GM19238 (cell line): Measurements from ENCODE around the gene ADAMTS17.
"Not testable (repeated sequence)": the region's sequence is repeated elsewhere in the genome, so short reads cannot be mapped to it uniquely, and the experiment has no call there.

ENCODE experiments used
- DNase-seq: peaks from one replicate; pipeline ENCODE4 v3.0.0; 2011; ENCODE audit warnings: low spot score; ENCODE audit not compliant: insufficient read length

The ADAMTS17 gene

GRCh38 chr15:100093211-100094126, 248.3 kb downstream of the ADAMTS17 start:
- DNase-seq = no peak

DNA sequence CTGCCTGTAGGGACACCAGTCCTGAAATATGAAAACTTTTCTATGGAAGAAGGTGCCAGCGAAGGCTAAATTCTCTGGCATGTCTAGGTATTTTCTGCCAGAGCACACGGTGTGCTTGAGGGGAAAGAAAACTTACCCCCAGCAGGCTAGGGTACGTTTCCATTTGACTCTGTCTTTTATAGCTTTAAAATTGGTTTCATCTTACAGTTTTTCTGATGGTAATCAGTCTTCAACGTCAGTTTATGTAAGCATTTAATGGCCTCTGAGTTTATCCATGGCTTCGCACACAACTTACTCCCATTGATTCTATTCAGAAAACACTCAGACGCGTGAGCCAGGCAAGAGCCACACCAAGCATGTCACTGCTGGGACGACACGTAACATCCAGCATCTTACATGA, 249.7 kb downstream of the ADAMTS17 start:
- no peak for DNase-seq

GRCh38 chr15:100090411-100090810, 251.4 kb downstream of the ADAMTS17 start:
- DNase-seq = no peak

GRCh38 chr15:100084042-100084821, 257.5 kb downstream of the ADAMTS17 start:
- not testable (repeated sequence) for DNase-seq

DNA sequence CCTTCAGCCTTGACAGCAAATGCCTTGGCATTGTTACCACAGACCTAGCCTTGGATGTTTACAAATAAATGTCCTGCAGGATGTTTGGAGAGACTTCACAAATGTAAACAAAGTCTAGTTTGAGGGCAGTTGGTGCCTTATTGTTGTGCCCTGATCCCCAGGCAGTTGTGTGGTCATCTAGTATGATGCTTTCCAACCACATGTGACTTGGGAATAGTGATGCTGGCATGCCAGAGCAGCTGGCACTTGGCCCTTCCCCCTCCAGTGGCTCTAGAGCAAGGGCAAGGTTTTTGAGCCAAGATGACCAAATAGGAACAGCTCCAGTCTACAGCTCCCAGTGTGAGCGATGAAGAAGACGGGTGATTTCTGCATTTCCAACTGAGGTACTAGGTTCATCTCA, 258.2 kb downstream of the ADAMTS17 start:
- no peak for DNase-seq

DNA sequence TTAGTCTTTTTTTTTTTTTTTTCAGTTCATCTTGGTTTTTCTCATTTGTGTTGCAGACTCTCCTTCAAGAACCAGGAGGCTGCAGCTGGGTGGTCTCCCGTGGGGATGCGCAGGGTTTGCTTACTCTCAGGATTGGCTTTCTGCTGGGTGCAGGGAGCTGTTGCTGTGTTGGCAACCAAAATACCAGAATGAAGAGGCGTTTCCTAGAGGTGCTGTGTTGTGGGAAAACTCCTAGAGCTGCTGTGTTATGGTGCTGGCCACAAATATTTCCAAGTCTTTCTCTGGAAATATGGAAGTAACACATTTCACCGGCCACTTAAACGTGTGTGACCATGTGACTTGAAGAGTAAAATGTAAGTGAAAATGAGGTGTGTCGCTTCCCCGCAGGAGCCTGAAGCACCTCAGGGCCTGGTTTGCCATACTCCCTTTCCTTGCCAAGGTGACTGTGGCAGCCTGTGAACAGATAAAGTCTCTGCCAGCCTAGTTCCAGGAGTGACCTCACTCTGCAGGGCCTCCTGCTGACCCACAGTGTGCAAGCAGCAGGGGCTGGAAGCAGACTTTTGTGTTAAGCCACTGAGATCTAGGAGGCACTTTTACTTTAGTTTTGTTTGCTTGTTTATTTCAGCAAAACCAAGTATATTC, 258.9 kb downstream of the ADAMTS17 start:
- no peak for DNase-seq

DNA sequence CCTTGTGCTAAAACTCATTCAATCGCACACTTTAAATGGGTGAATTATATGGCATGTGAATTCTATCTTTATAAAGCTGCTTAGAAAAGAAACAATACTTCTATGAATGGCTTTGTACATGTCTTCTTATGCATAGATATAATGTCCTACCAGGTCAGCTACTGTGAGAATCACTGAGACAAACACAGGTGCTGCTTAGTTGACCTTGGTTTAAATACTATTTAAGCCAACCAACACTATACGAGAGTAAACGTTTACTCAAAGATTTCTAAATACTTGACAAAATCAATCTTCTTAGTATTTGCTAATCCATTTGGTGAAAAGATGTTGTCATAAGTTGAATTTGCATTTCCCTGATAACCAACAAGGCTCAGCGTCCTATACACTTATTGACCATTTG, 260.3 kb downstream of the ADAMTS17 start:
- no peak for DNase-seq

DNA sequence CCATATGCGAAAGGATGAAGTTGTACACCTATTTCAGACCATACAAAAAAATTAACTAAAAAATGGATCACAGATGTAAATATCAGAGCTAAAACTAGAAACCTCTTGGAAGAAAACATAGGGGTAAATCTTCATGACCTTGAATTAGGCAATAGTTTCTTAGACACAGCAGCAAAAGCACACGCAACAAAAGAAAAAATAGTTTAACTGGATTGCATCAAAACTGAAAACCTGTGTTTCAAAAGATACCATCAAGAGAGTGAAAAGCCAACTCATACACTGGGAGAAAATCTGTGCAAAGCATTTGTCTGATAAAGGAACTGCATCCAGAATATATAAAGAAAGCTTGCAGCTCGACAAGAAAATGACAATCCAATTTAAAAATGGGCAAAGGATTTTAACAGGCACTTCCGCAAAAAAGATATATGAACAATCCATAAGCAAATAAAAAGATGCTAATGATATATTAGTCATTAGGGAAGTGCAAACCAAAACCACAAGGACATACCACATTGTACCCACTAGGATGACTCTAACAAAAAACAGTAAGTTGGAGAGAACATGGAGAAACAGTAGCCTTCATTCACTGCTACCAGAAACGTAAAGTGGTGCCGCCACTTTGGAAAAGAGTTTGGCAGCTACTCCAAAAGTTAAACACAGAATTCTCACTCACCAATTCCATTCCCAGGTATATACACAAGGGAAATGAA, 263.1 kb downstream of the ADAMTS17 start:
- no peak for DNase-seq

DNA sequence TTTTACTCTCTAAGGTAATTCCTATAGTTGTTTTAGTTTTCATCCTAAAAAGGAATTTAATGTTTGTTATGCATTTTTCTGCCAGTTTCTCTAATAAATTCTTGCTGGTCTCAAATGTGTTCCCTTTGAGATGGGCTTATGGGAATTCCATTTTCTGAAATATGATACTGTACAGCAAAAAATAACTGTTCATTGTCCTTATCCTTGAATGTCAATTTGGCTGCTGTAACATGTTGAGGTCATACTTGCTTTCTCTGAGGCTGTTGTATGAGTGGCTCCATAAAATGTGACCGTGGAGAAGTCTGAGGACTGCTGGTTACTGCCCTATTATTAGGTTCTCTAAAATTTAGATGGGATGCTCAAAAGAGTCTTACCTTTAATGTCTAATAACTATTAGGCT, 266.5 kb downstream of the ADAMTS17 start:
- DNase-seq = no peak

GRCh38 chr15:100073982-100074381, 267.8 kb downstream of the ADAMTS17 start:
- no peak for DNase-seq

DNA sequence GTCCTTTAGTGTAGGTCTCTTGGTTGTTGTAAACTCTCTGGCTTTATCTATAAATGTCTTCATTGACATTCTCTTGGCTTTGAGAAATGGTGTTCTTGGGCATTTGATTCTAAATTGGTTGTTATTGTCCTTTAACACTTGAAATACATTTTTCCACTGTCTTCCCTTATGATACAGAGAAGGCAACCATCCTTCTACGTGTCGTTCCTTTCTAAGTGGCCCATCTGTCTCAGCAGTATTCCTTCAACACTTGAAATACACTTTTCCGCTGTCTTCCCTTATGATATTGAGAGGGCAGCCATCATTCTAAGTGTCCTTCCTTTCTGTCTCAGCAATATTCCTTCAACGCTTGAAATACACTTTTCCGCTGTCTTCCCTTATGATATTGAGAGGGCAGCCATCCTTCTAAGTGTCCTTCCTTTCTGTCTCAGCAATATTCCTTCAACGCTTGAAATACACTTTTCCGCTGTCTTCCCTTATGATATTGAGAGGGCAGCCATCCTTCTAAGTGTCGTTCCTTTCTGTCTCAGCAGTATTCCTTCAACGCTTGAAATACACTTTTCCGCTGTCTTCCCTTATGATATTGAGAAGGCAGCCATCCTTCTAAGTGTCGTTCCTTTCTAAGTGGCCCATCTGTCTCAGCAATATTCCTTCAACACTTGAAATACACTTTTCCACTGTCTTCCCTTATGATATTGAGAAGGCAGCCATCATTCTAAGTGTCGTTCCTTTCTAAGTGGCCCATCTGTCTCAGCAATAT, 275.1 kb downstream of the ADAMTS17 start:
- not testable (repeated sequence) for DNase-seq

DNA sequence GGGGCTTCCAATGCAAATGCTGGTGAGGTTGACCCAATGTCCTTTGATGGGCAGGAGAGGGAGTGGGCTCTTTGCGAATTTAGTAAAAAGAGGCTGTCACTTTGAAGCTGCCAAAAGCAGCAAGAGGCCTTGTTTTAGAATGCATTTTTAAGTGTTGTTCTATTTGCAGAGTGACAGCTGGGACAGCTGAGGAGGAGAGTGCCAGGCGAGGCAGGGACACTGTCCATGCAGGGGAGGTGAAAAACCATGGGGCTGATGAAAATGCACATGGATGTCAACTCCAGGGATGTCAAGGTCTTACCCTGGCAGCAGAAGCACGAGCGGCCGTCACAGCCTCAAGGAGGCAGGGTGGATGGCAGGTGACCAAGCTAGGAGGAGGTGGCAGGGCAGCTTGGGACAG, 279.8 kb downstream of the ADAMTS17 start:
- DNase-seq = no peak

- no peak for DNase-seq
These were observed 281.4 kb downstream of the ADAMTS17 start for GRCh38 chr15:100060276-100060926.

- no peak for DNase-seq
These were observed 282.3 kb downstream of the ADAMTS17 start for GRCh38 chr15:100059521-100059920.

DNA sequence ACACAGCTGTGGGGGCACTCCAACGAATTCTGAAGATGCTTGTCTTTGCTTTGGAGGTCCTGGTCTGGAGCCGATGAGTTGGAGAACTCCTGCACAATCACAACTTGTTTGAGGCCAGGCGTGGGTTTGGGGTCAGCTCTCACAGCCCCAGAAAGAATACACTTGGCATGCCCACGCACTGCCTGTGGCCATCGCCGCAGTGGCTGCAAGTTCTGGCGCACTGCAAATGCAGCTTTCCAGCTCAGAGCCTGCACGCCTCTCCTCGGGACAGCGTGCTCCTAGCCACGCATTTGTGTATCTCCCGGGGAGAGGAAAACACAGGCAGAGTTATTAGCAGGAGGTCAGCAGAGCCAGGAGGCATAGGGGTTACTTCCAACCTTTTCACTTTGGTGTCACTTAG, 282.7 kb downstream of the ADAMTS17 start:
- DNase-seq = no peak

DNA sequence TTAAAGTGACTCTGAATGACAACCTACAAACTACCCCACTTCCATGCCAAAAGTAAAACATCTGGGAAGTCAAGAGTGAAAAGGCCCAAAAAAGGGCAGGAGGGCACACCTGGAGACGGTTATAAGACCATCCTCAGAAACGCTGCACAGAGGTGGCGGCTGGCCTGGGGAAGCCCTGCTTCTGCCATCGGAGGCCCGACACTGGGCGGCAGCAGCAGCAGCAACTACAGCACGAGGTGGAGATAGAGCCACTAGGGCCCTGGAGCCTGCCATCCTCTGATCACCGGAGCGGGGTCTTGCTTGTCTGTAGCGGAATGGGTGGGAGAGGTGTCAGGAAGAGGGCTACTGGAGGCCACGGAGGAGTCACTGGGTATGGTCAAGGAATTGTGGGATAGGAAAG, 283.3 kb downstream of the ADAMTS17 start:
- DNase-seq = no peak

GRCh38 chr15:100057281-100057680, 284.5 kb downstream of the ADAMTS17 start:
- DNase-seq = no peak

DNA sequence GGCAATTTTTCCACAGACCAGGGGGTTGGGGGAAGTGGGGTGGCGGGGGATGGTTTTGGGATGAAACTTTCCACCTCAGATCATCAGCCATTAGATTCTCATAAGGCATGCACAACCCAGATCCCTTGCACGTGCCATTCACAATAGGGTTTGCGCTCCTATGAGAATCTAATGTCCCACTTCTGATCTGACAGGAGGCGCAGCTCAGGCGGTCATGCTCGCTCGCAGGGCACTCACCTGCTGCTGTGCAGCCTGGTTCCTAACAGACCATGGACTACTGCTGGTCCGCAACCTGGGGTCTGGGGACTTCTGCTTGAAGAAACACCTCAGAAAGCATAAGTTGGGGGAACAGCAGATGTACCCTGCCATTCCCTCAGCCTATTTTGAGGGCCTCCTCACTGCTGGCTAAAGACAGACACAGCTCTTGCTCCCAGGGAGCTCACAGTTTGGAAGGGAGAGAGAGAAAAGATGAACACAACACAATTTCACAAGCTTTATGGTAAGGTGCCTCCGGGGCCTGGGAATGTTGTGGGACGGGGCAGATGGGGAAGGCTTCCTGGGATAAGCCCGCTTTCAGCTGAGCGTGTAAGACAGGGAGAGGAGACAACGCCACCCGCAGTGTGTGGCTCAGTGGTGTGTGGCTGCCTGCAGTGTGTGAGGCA, 285.2 kb downstream of the ADAMTS17 start:
- DNase-seq = no peak

GRCh38 chr15:100055821-100056220, 286.0 kb downstream of the ADAMTS17 start:
- DNase-seq = no peak

- DNase-seq = no peak
These were observed 287.2 kb downstream of the ADAMTS17 start for GRCh38 chr15:100054539-100054938.
